ENCODE data around the gene DDX49.
"Not testable (repeated sequence)": the region's sequence is repeated elsewhere in the genome, so short reads cannot be mapped to it uniquely, and the experiment has no call there.

DDX49 gene

GRCh38 chr19:18942692-18943091 lies 23.2 kb downstream of the DDX49 start:
- DNase-seq = no peak

GRCh38 chr19:18943465-18943864 lies 23.9 kb downstream of the DDX49 start:
- DNase-seq = no peak

GRCh38 chr19:18945297-18945696 lies 25.8 kb downstream of the DDX49 start:
- DNase-seq = no peak

- DNase-seq = no peak
Observed at GRCh38 chr19:18946335-18946734, 26.8 kb downstream of the DDX49 start.

GRCh38 chr19:18946918-18947317 lies 27.4 kb downstream of the DDX49 start:
- DNase-seq = no peak

GRCh38 chr19:18948075-18948975 lies 28.8 kb downstream of the DDX49 start:
- no peak for DNase-seq

- DNase-seq = no peak
Observed at GRCh38 chr19:18948976-18949356, 29.5 kb downstream of the DDX49 start.

GRCh38 chr19:18949858-18950257 lies 30.3 kb downstream of the DDX49 start:
- DNase-seq = no peak

GRCh38 chr19:18951721-18952281 lies 32.3 kb downstream of the DDX49 start:
- DNase-seq = no peak

GRCh38 chr19:18952364-18953003 lies 33.0 kb downstream of the DDX49 start:
- not testable (repeated sequence) for DNase-seq

- no peak for DNase-seq
Observed at GRCh38 chr19:18954094-18954493, 34.6 kb downstream of the DDX49 start.

- DNase-seq = no peak
Observed at GRCh38 chr19:18955042-18955441, 35.5 kb downstream of the DDX49 start.

GRCh38 chr19:18960370-18960769 lies 40.9 kb downstream of the DDX49 start:
- no peak for DNase-seq

- DNase-seq = no peak
Observed at GRCh38 chr19:18961767-18962620, 42.5 kb downstream of the DDX49 start.

- DNase-seq = no peak
Observed at GRCh38 chr19:18964121-18964520, 44.6 kb downstream of the DDX49 start.

GRCh38 chr19:18966307-18966706 lies 46.8 kb downstream of the DDX49 start:
- DNase-seq = no peak

- DNase-seq = no peak
Observed at GRCh38 chr19:18967358-18968146, 48.0 kb downstream of the DDX49 start.

GRCh38 chr19:18969931-18970659 lies 50.6 kb downstream of the DDX49 start:
- DNase-seq = no peak

- no peak for DNase-seq
Observed at GRCh38 chr19:18972301-18972811, 52.8 kb downstream of the DDX49 start.

- DNase-seq = no peak
Observed at GRCh38 chr19:18972851-18973250, 53.3 kb downstream of the DDX49 start.

- no peak for DNase-seq
Observed at GRCh38 chr19:18975011-18975410, 55.5 kb downstream of the DDX49 start.

All from stimulated activated CD4-positive, alpha-beta T cell treated with anti-CD3 and anti-CD28 coated beads, Interleukin-2, amount 100 ng/mL, for 48 hours (primary cell).